ENCODE data around the gene TUBGCP2. TPM values are rescaled to one million over a fixed set of nuclear protein-coding genes. Genes with fewer than 3 reads are reported as not detected.
A peak's percentile ranks its signal among the peaks of the same experiment; 100 is the strongest.

TUBGCP2 gene
- polyA plus RNA-seq, 1 donor (not counting 4 experiments of a cell fraction or from before 2014, with no cell fraction given): 55.8 TPM

DNA sequence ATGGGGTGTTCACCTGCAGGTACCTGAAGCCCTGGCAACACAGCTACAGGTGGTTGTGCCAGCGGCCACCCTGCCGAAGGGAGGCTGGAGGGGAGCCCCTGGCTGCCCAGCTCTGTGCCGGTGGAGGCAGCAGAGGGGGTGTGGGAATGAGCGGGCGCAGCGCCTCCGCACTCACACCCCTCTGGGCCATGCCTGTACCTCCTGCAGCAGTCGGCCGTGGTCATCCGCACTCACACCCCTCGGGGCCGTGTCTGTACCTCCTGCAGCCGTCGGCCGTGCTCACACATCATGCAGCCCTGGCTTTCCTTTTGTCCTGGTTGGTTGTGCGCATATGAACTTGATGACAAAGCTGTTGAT, 1.7 kb upstream of the TUBGCP2 start:
- Histone ChIP-seq H3K27me3 (ENCODE audit: control insufficient read depth, extremely low read depth, insufficient read depth, low read length) (no peaks in the 10 kb centered on the region), H3K9me3 (ENCODE audit: control insufficient read depth, low read depth, low read length) (no peaks in the 10 kb centered on the region), H3K36me3 (ENCODE audit: control insufficient read depth in 2 of 2, extremely low read depth in 1 of 2, insufficient read depth in 2 of 2, low read length in 2 of 2) (peaks cover 15 to 17% of the 10 kb centered on the region in 2 experiments), H4K20me1 (ENCODE audit: control insufficient read depth, extremely low read depth, insufficient read depth, low read length) (peaks cover 3% of the 10 kb centered on the region), H3K9me1 (ENCODE audit: control insufficient read depth, extremely low read depth, insufficient read depth, low read length) (peaks cover 2% of the 10 kb centered on the region), H2AFZ (ENCODE audit: control insufficient read depth, low read length) (no peak overlapping the region), H3K79me2 (ENCODE audit: control insufficient read depth, insufficient read depth, low read length) (peaks cover 30% of the 10 kb centered on the region), H3K4me1 (ENCODE audit: control insufficient read depth, extremely low read depth, insufficient read depth, low read length) (peaks cover 9% of the 10 kb centered on the region), H3K4me3 (ENCODE audit: control insufficient read depth in 2 of 3, extremely low read depth in 1 of 3, insufficient read depth in 2 of 3, low read depth in 1 of 3, low read length in 3 of 3) (no peak overlapping the region), H3K27ac (ENCODE audit: control insufficient read depth, insufficient read depth, low read length) (no peak overlapping the region), H3K4me2 (ENCODE audit: control insufficient read depth, extremely low read depth, insufficient read depth, low read depth, low read length) (no peak overlapping the region), H3K9ac (ENCODE audit: control insufficient read depth, extremely low read depth, insufficient read depth, low read length) (no peak overlapping the region)
- dilution Hi-C loops (cut with MboI; ENCODE audit: extremely low pct_ligation_motif_present, low sequenced_read_pairs): no loop called here
- DNase-seq (ENCODE audit: low read depth, low spot score) (no peak), FAIRE-seq (no peak)
- no peak for TF ChIP-seq EZH2 (IDR thresholded peaks at IDR 0.05; ENCODE audit: low read length)
- TF ChIP-seq, protein P1, sequence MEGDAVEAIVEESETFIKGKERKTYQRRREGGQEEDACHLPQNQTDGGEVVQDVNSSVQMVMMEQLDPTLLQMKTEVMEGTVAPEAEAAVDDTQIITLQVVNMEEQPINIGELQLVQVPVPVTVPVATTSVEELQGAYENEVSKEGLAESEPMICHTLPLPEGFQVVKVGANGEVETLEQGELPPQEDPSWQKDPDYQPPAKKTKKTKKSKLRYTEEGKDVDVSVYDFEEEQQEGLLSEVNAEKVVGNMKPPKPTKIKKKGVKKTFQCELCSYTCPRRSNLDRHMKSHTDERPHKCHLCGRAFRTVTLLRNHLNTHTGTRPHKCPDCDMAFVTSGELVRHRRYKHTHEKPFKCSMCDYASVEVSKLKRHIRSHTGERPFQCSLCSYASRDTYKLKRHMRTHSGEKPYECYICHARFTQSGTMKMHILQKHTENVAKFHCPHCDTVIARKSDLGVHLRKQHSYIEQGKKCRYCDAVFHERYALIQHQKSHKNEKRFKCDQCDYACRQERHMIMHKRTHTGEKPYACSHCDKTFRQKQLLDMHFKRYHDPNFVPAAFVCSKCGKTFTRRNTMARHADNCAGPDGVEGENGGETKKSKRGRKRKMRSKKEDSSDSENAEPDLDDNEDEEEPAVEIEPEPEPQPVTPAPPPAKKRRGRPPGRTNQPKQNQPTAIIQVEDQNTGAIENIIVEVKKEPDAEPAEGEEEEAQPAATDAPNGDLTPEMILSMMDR (optimal IDR thresholded peaks at IDR 0.05 in 1 of 3, IDR thresholded peaks at IDR 0.05 in 1 of 3, conservative IDR thresholded peaks at IDR 0.05 in 1 of 3; ENCODE audit: extremely low read depth in 1 of 3, insufficient read depth in 2 of 3, low read length in 3 of 3): no peak

DNA sequence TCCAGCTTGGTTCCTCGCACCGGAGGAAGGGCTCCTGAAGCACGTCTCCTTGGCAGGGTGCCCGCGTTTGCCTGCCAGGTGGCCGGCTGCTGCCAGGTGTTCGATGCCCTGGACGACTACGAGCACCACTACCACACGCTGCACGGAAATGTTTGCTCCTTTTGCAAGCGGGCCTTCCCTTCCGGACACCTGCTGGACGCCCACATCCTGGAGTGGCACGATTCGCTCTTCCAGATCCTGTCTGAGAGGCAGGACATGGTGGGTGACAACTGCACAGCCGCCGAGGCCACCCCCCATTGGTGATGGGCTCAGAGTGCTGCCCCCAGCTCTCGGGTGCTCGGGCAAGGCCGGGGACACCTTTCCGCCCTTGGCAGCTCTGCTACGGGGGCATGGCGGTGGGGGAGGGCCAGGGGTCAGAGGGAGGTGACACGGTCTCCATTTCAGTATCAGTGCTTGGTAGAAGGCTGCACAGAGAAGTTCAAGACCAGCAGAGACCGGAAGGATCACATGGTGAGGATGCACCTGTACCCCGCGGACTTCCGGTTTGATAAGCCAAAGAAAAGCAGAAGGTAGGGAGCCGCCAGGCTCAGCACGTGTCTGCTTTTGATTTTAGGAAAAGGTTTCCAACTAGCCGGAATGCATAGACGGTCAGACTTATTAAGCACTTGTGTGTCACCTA, 1.2 kb upstream of the TUBGCP2 start:
- Histone ChIP-seq H3K4me3 (ENCODE audit: control insufficient read depth in 2 of 3, extremely low read depth in 1 of 3, insufficient read depth in 2 of 3, low read depth in 1 of 3, low read length in 3 of 3) (peak overlapping the region in 1 of 3 experiments; percentile 2), H3K4me1 (ENCODE audit: control insufficient read depth, extremely low read depth, insufficient read depth, low read length) (peaks cover 9% of the 10 kb centered on the region), H3K9me3 (ENCODE audit: control insufficient read depth, low read depth, low read length) (no peaks in the 10 kb centered on the region), H3K9ac (ENCODE audit: control insufficient read depth, extremely low read depth, insufficient read depth, low read length) (no peak overlapping the region), H2AFZ (ENCODE audit: control insufficient read depth, low read length) (no peak overlapping the region), H3K9me1 (ENCODE audit: control insufficient read depth, extremely low read depth, insufficient read depth, low read length) (peaks cover 2% of the 10 kb centered on the region), H3K27me3 (ENCODE audit: control insufficient read depth, extremely low read depth, insufficient read depth, low read length) (no peaks in the 10 kb centered on the region), H4K20me1 (ENCODE audit: control insufficient read depth, extremely low read depth, insufficient read depth, low read length) (peaks cover 3% of the 10 kb centered on the region), H3K79me2 (ENCODE audit: control insufficient read depth, insufficient read depth, low read length) (peaks cover 36% of the 10 kb centered on the region), H3K36me3 (ENCODE audit: control insufficient read depth in 2 of 2, extremely low read depth in 1 of 2, insufficient read depth in 2 of 2, low read length in 2 of 2) (peaks cover 15 to 17% of the 10 kb centered on the region in 2 experiments), H3K4me2 (ENCODE audit: control insufficient read depth, extremely low read depth, insufficient read depth, low read depth, low read length) (peak overlapping the region; percentile 54), H3K27ac (ENCODE audit: control insufficient read depth, insufficient read depth, low read length) (no peak overlapping the region)
- DNase-seq (ENCODE audit: low read depth, low spot score) (no peak), FAIRE-seq (no peak)
- dilution Hi-C loops (cut with MboI; ENCODE audit: extremely low pct_ligation_motif_present, low sequenced_read_pairs): no loop called here
- TF ChIP-seq EZH2 (IDR thresholded peaks at IDR 0.05; ENCODE audit: low read length): no peak
- TF ChIP-seq, protein P1 (optimal IDR thresholded peaks at IDR 0.05 in 1 of 3, IDR thresholded peaks at IDR 0.05 in 1 of 3, conservative IDR thresholded peaks at IDR 0.05 in 1 of 3; ENCODE audit: extremely low read depth in 1 of 3, insufficient read depth in 2 of 3, low read length in 3 of 3): no peak

Data from keratinocyte (primary cell).